A673 (cell line): ENCODE measurements around the gene FES. TPM values are rescaled to one million over a fixed set of nuclear protein-coding genes. Genes with fewer than 3 reads are reported as not detected.

Experiments used
- BruUV-seq: library from RNA; stranded (reverse); fragments of 400-500 nt; replicated peaks from 2 replicates; lab custom pipeline; 2021; lab: Mats Ljungman, UMichigan
- CTCF ChIA-PET: fragments of 300-600 bp; sonication (Branson Sonifier 250); formaldehyde crosslinking; loops from one replicate; lab custom pipeline; 2022; ENCODE audit warnings: antibody characterized with exemption; lab: Charles Lee
- POLR2A ChIA-PET: fragments of 300-600 bp; sonication (Branson Sonifier 250); formaldehyde crosslinking; loops from one replicate; lab custom pipeline; 2022; ENCODE audit warnings: antibody characterized with exemption; ENCODE audit not compliant: low non-redundant PET; lab: Charles Lee
- DNase-seq: peaks from one replicate; pipeline ENCODE4 v3.0.0-alpha.2; 2015; ENCODE audit warnings: low spot score
- H3K27ac ChIP-seq: fragments of 200-600 bp; sonication (generic); 2 replicates; pipeline ENCODE4 v1.5.1; 2016; ENCODE audit warnings: mixed run types, low read depth, mild to moderate bottlenecking, mixed read lengths, antibody characterized with exemption, low read length; ENCODE audit not compliant: poor library complexity, severe bottlenecking
- H3K27me3 ChIP-seq: fragments of 200-600 bp; sonication (generic); replicated peaks from 2 replicates; pipeline ENCODE4 v1.6.1; 2017; ENCODE audit warnings: mixed run types, low read depth, mild to moderate bottlenecking, mixed read lengths, antibody characterized with exemption, low read length; ENCODE audit not compliant: insufficient read depth, poor library complexity
- H3K36me3 ChIP-seq: fragments of 200-600 bp; sonication (generic); 2 replicates; pipeline ENCODE4 v1.6.1; 2016; ENCODE audit warnings: mixed run types, mild to moderate bottlenecking, mixed read lengths, antibody characterized with exemption, low read length; ENCODE audit not compliant: insufficient read depth, poor library complexity, severe bottlenecking
- H3K4me1 ChIP-seq: fragments of 200-600 bp; sonication (generic); 2 replicates; pipeline ENCODE4 v1.6.1; 2017; ENCODE audit warnings: mixed run types, mild to moderate bottlenecking, mixed read lengths, antibody characterized with exemption, low read length; ENCODE audit not compliant: insufficient read depth, poor library complexity, severe bottlenecking
- H3K4me3 ChIP-seq: fragments of 200-600 bp; sonication (generic); 2 replicates; pipeline ENCODE4 v1.5.1; 2016; ENCODE audit warnings: low read depth, mixed run types, mild to moderate bottlenecking, mixed read lengths, low read length; ENCODE audit not compliant: poor library complexity, severe bottlenecking
- H3K9me3 ChIP-seq: fragments of 200-600 bp; sonication (generic); 2 replicates; pipeline ENCODE4 v1.6.1; 2016; ENCODE audit warnings: mixed run types, low read depth, mild to moderate bottlenecking, mixed read lengths, antibody characterized with exemption, low read length; ENCODE audit not compliant: poor library complexity, severe bottlenecking
- CTCF ChIP-seq: fragments of 300-800, 200-600 bp; sonication (generic); conservative IDR thresholded peaks from 2 replicates; pipeline ENCODE4 v1.5.1; 2017; ENCODE audit warnings: low read depth, mild to moderate bottlenecking, antibody characterized with exemption, low read length, moderate library complexity, mixed read lengths
- EZH2 ChIP-seq: fragments of 200-600 bp; sonication (generic); IDR thresholded peaks from 2 replicates; pipeline ENCODE4 v1.6.1; 2017; ENCODE audit warnings: borderline replicate concordance, low read depth, mild to moderate bottlenecking, mixed read lengths, antibody characterized with exemption, low read length; ENCODE audit not compliant: poor library complexity, severe bottlenecking
- intact Hi-C: fragments of 100-400 bp; cut with micrococcal nuclease; formaldehyde crosslinking; loops from one replicate; pipeline ENCODE4 v1.10.0; 2022; ENCODE audit not compliant: unreplicated experiment
- total RNA-seq: library from RNA; stranded (reverse); gene quantifications from 2 replicates; pipeline ENCODE4 v1.2.3, GENCODE V29; 2021

Gene FES
- total RNA-seq, 1 experiment from 2014 or later, result 3.8 TPM

DNA sequence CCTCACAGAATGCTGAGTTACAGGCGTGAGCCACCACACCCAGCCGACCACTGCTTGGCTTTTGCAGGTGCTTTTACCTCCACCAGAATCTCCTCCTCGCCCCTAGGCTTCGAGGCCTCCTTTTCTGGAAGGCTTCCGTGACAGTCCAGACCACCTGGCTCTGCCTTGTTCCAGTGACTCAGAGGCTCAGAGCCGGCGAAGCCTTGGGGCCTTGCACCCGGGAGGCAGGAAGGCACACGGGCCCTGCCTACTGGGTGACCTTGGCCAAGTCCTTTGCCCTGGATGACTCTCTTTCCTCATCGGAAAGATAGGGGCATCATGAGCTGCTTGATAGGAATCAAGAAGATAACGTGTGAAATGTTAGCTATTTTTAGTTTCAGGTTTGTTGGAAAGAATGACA is 47.2 kb upstream of the FES start:
- TF ChIP-seq EZH2, result no peak
- no peak for TF ChIP-seq CTCF
- Histone ChIP-seq H3K9me3 (no peaks in the 10 kb centered on the region), H3K4me1 (peaks cover 16% of the 10 kb centered on the region), H3K4me3 (no peak overlapping the region), H3K27me3 (no peaks in the 10 kb centered on the region), H3K27ac (no peak overlapping the region), H3K36me3 (no peaks in the 10 kb centered on the region)
- CTCF ChIA-PET, result no interaction called here
- no TSS peak for BruUV-seq
- POLR2A ChIA-PET, result no interaction called here
- no peak for DNase-seq
- intact Hi-C loops, result no loop called here

DNA sequence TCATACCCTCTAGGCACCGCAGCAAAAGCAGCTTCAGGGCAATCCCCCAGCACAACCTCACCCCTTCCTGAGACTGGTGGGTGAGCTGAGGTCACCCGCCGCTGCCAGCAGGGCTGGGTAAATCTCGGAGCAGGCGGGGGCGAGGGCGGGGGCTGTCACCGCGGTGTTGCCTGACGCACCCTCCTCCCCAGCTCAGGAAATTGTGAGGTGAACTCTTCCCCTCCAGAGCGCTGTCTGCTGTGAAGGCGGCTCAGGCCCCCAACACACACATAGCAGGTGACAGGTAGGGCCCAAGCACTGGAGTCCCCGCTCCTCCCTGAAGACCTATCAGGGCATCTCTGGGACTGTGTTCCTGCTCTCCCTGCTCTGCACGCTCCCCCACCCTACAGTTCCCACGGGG is 46.2 kb upstream of the FES start:
- Histone ChIP-seq H3K4me1 (peaks cover 16% of the 10 kb centered on the region), H3K27ac (no peak overlapping the region), H3K36me3 (no peaks in the 10 kb centered on the region), H3K9me3 (no peaks in the 10 kb centered on the region), H3K4me3 (no peak overlapping the region), H3K27me3 (no peaks in the 10 kb centered on the region)
- TF ChIP-seq EZH2, result no peak
- TF ChIP-seq CTCF, result no peak
- DNase-seq, result no peak
- intact Hi-C loops, result loop anchor here (2.0 kb wide), 1 partner anchor 33 kb away; no protein-coding TSS in a partner anchor
- ChIA-PET CTCF (no interaction called here), POLR2A (no interaction called here)
- BruUV-seq, result no TSS peak

- CTCF ChIA-PET, result no interaction called here
- Histone ChIP-seq H3K36me3 (no peaks in the 10 kb centered on the region), H3K27me3 (no peaks in the 10 kb centered on the region), H3K27ac (no peak overlapping the region), H3K4me3 (no peak overlapping the region), H3K9me3 (no peaks in the 10 kb centered on the region), H3K4me1 (peaks cover 16% of the 10 kb centered on the region)
- DNase-seq, result no peak
- POLR2A ChIA-PET, result no interaction called here
- intact Hi-C loops, result loop anchor here (2.0 kb wide), 1 partner anchor 32 kb away; no protein-coding TSS in a partner anchor
- no TSS peak for BruUV-seq
- TF ChIP-seq EZH2 (no peak), CTCF (no peak)
Measured at GRCh38 chr15:90838544-90838943, 45.8 kb upstream of the FES start.
